CD14-positive monocyte (primary cell): ENCODE results near the gene DDX47. TPM values are rescaled to one million over a fixed set of nuclear protein-coding genes. Genes with fewer than 3 reads are reported as not detected.

Source experiments
- DNase-seq, 3 donors: peaks; one replicate each; pipeline ENCODE4 v3.0.0-alpha.2; 2011 to 2022
- H2AFZ ChIP-seq: 2 replicates; pipeline ENCODE4 v1.6.0; 2012; ENCODE audit warnings: mild to moderate bottlenecking, low read depth, low read length, inconsistent platforms; ENCODE audit not compliant: insufficient read depth, poor library complexity, severe bottlenecking
- H3K27ac ChIP-seq, 2 donors: 1 replicate in 1 of 2; 2 replicates in 1 of 2; pipeline ENCODE4 v1.5.1; 2012 to 2013; ENCODE audit warnings: low read length in 2 of 2, control low read depth in 1 of 2, inconsistent platforms in 1 of 2, low read depth in 1 of 2, mild to moderate bottlenecking in 1 of 2
- H3K27me3 ChIP-seq, 2 donors: one replicate each; pipeline versions ENCODE4 v1.6.0 to v1.6.1; 2011 to 2013; ENCODE audit warnings: low read length in 2 of 2; ENCODE audit not compliant: control insufficient read depth in 2 of 2, insufficient read depth in 2 of 2
- H3K36me3 ChIP-seq, 2 donors: replicated peaks in 1 of 2; 1 replicate in 1 of 2; 2 replicates in 1 of 2; pipeline versions ENCODE4 v1.5.1 to v1.6.1; 2012 to 2013; ENCODE audit warnings: low read length in 2 of 2, control low read depth in 1 of 2, inconsistent platforms in 1 of 2, mild to moderate bottlenecking in 1 of 2; ENCODE audit not compliant: insufficient read depth in 2 of 2, control insufficient read depth in 1 of 2
- H3K4me1 ChIP-seq, 2 donors: 1 replicate in 1 of 2; 2 replicates in 1 of 2; pipeline versions ENCODE4 v1.5.1 to v1.6.1; 2012 to 2013; ENCODE audit warnings: low read length in 2 of 2, control low read depth in 1 of 2, inconsistent platforms in 1 of 2, mild to moderate bottlenecking in 1 of 2, moderate library complexity in 1 of 2; ENCODE audit not compliant: insufficient read depth in 2 of 2, control insufficient read depth in 1 of 2
- H3K4me2 ChIP-seq: replicated peaks from 2 replicates; pipeline ENCODE3; 2012; ENCODE audit warnings: low read length, moderate library complexity, mild to moderate bottlenecking; ENCODE audit not compliant: poor library complexity, severe bottlenecking; ENCODE audit errors: extremely low read depth
- H3K4me3 ChIP-seq, 3 experiments: fragments of 200-600 bp in 1 of 3; sonication (generic) in 1 of 3; replicated peaks in 1 of 3; 1 replicate in 2 of 3; 2 replicates in 1 of 3; pipeline ENCODE4 v1.5.1; 2011 to 2013; ENCODE audit warnings: low read length in 3 of 3, mild to moderate bottlenecking in 3 of 3, control low read depth in 2 of 3, low read depth in 2 of 3, inconsistent platforms in 1 of 3, moderate library complexity in 1 of 3
- H3K79me2 ChIP-seq: 2 replicates; pipeline ENCODE4 v1.6.0; 2012; ENCODE audit warnings: mild to moderate bottlenecking, control low read depth, inconsistent platforms, low read length, moderate library complexity; ENCODE audit not compliant: insufficient read depth
- H3K9ac ChIP-seq: 2 replicates; pipeline ENCODE4 v1.6.0; 2017; ENCODE audit warnings: low read length, mild to moderate bottlenecking; ENCODE audit not compliant: insufficient read depth, poor library complexity, severe bottlenecking
- H3K9me3 ChIP-seq, 2 donors: replicated peaks in 1 of 2; 1 replicate in 1 of 2; 2 replicates in 1 of 2; pipeline versions ENCODE4 v1.5.1 to v1.6.1; 2012 to 2013; ENCODE audit warnings: low read length in 2 of 2, control low read depth in 1 of 2; ENCODE audit not compliant: control insufficient read depth in 1 of 2, insufficient read depth in 1 of 2
- H4K20me1 ChIP-seq: 2 replicates; pipeline ENCODE4 v1.6.0; 2012; ENCODE audit warnings: mild to moderate bottlenecking, low read length, control low read depth, moderate library complexity; ENCODE audit not compliant: insufficient read depth
- H3K27ac Mint-ChIP-seq, 7 donors: one replicate each; pipeline ENCODE4 v1.8.0; 2020; ENCODE audit warnings: mild to moderate bottlenecking in 7 of 7, mixed read lengths in 7 of 7, moderate library complexity in 6 of 7, inconsistent platforms in 2 of 7
- H3K27me3 Mint-ChIP-seq, 3 donors: one replicate each; pipeline ENCODE4 v1.8.0; 2021 to 2022; ENCODE audit warnings: low read depth in 3 of 3, mild to moderate bottlenecking in 3 of 3, mixed read lengths in 3 of 3, moderate library complexity in 3 of 3, inconsistent platforms in 1 of 3
- H3K36me3 Mint-ChIP-seq, 2 donors: one replicate each; pipeline ENCODE4 v1.8.0; 2020; ENCODE audit warnings: mixed read lengths in 2 of 2, inconsistent platforms in 1 of 2, mild to moderate bottlenecking in 1 of 2
- H3K4me1 Mint-ChIP-seq: one replicate; pipeline ENCODE4 v1.8.0; 2020; ENCODE audit warnings: mild to moderate bottlenecking, mixed read lengths
- H3K4me3 Mint-ChIP-seq, 2 donors: one replicate each; pipeline ENCODE4 v1.8.0; 2020; ENCODE audit warnings: mild to moderate bottlenecking in 2 of 2, mixed read lengths in 2 of 2, moderate library complexity in 1 of 2
- H3K9me3 Mint-ChIP-seq, 7 donors: one replicate each; pipeline ENCODE4 v1.8.0; 2020 to 2022; ENCODE audit warnings: mixed read lengths in 7 of 7, mild to moderate bottlenecking in 6 of 7, moderate library complexity in 6 of 7, inconsistent platforms in 2 of 7
- WGBS: methylation state at CpG from one replicate; pipeline ENCODE4 v1.1.5; 2013; ENCODE audit warnings: missing lambda C conversion rate; ENCODE audit not compliant: insufficient coverage; 5-methylcytosine and 5-hydroxymethylcytosine counted together
- intact Hi-C, 2 donors: fragments of 100-400 bp; cut with micrococcal nuclease; formaldehyde crosslinking; loops; one replicate each; pipeline versions ENCODE4 v1.15.0 to v1.15.1; 2023
- polyA plus RNA-seq, 3 donors: library from polyadenylated mRNA; depleted of rRNA in 1 of 3; unstranded in 2 of 3; stranded (reverse) in 1 of 3; fragments of 300-500 nt in 2 of 3; fragments of >200 nt in 1 of 3; fragmentation: Illumina TruSeq in 2 of 3; gene quantifications; 1 replicate in 2 of 3; 2 replicates in 1 of 3; pipeline ENCODE4 v1.2.3, GENCODE V29; 2012 to 2021
- TF ChIP-seq, protein P1 (sequence below): fragments of 200-600 bp; IDR thresholded peaks from one replicate; pipeline ENCODE4 v1.8.0; 2022; ENCODE audit warnings: antibody characterized with exemption, mild to moderate bottlenecking

The DDX47 gene
- polyA plus RNA-seq, 3 donors, result 27.6 to 35.2 (median 30.1) TPM

- no peaks in the 10 kb centered on the region for H3K9me3 Mint-ChIP-seq
- Histone ChIP-seq H3K9me3 (no peaks in the 10 kb centered on the region), H3K27me3 (no peaks in the 10 kb centered on the region), H2AFZ (no peak overlapping the region), H4K20me1 (no peaks in the 10 kb centered on the region), H3K9ac (no peak overlapping the region), H3K4me3 (no peak overlapping the region), H3K79me2 (no peaks in the 10 kb centered on the region), H3K4me2 (no peak overlapping the region), H3K36me3 (peaks cover 8 to 19% of the 10 kb centered on the region in 2 donors), H3K27ac (no peak overlapping the region), H3K4me1 (no peaks in the 10 kb centered on the region)
- DNase-seq, result peak; percentile 5 to 29 (median 8)
- TF ChIP-seq, protein P1, sequence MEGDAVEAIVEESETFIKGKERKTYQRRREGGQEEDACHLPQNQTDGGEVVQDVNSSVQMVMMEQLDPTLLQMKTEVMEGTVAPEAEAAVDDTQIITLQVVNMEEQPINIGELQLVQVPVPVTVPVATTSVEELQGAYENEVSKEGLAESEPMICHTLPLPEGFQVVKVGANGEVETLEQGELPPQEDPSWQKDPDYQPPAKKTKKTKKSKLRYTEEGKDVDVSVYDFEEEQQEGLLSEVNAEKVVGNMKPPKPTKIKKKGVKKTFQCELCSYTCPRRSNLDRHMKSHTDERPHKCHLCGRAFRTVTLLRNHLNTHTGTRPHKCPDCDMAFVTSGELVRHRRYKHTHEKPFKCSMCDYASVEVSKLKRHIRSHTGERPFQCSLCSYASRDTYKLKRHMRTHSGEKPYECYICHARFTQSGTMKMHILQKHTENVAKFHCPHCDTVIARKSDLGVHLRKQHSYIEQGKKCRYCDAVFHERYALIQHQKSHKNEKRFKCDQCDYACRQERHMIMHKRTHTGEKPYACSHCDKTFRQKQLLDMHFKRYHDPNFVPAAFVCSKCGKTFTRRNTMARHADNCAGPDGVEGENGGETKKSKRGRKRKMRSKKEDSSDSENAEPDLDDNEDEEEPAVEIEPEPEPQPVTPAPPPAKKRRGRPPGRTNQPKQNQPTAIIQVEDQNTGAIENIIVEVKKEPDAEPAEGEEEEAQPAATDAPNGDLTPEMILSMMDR, result peak; percentile 53
- H3K4me3 Mint-ChIP-seq, result no peak overlapping the region
- WGBS, result 79% methylated on average over 12 of the region's 15 CpGs
- peaks cover 23 to 27% of the 10 kb centered on the region in 2 donors for H3K36me3 Mint-ChIP-seq
- H3K27ac Mint-ChIP-seq, result peak overlapping the region in 1 of 7 donors; percentile 30
- intact Hi-C loops, result no loop called here
- peaks cover 4% of the 10 kb centered on the region for H3K4me1 Mint-ChIP-seq
- H3K27me3 Mint-ChIP-seq, result peaks cover 0 to 2% (median 0%) of the 10 kb centered on the region in 3 donors
Measured at GRCh38 chr12:12837025-12837812, 24.1 kb downstream of the DDX47 start.

DNA sequence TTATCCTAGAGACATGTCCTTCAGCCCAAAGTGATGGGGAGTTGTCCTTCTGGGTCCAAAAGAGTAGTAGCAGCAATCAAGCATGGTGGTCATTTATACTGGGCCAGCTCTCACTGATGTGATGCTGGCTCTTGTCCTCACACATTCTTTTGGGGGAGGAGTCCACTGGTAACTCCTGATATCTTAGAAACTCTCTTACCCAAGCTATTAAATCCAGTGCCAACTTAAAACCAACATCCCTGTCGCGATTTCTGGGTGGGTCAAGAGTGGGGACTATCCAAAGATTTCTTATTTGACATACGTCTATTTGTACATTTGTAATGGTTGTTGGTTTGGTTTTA, 24.6 kb downstream of the DDX47 start:
- intact Hi-C loops, result no loop called here
- Mint-ChIP-seq H3K4me3 (no peak overlapping the region), H3K27ac (peak overlapping the region in 2 of 7 donors; percentile 26 to 30), H3K27me3 (peaks cover 0 to 2% (median 0%) of the 10 kb centered on the region in 3 donors), H3K4me1 (peaks cover 4% of the 10 kb centered on the region), H3K9me3 (no peaks in the 10 kb centered on the region), H3K36me3 (peaks cover 17 to 21% of the 10 kb centered on the region in 2 donors)
- Histone ChIP-seq H3K9ac (no peak overlapping the region), H3K36me3 (peaks cover 2 to 13% of the 10 kb centered on the region in 2 donors), H2AFZ (no peak overlapping the region), H3K4me2 (no peak overlapping the region), H4K20me1 (no peaks in the 10 kb centered on the region), H3K4me1 (no peaks in the 10 kb centered on the region), H3K27me3 (no peaks in the 10 kb centered on the region), H3K4me3 (no peak overlapping the region), H3K27ac (no peak overlapping the region), H3K9me3 (no peaks in the 10 kb centered on the region), H3K79me2 (no peaks in the 10 kb centered on the region)
- WGBS, result no CpG with 5 or more reads among the region's 3 CpGs
- TF ChIP-seq, protein P1, result no peak
- DNase-seq, result no peak
